Ovary (tissue), 9 donors: Measurements from ENCODE around the gene LPCAT2. TPM values are rescaled to one million over a fixed set of nuclear protein-coding genes. Genes with fewer than 3 reads are reported as not detected.

Experiments used
- DNase-seq, 5 donors: peaks; one replicate each; pipeline ENCODE4 v3.0.0-alpha.2; 2019 to 2020
- H3K27ac ChIP-seq, 2 donors: fragments of 200-600 bp; one replicate each; pipeline versions ENCODE4 v1.5.1 to v1.8.0; 2019 to 2022
- H3K27me3 ChIP-seq: fragments of 200-600 bp; one replicate; pipeline ENCODE4 v1.8.0; 2022
- H3K36me3 ChIP-seq: fragments of 200-600 bp; sonication (generic); one replicate; pipeline ENCODE4 v1.5.1; 2019
- H3K4me1 ChIP-seq: one replicate; pipeline ENCODE4 v1.8.1; 2013; ENCODE audit warnings: mild to moderate bottlenecking, moderate library complexity; ENCODE audit not compliant: insufficient read depth
- H3K4me3 ChIP-seq: fragments of 200-600 bp; sonication (generic); one replicate; pipeline ENCODE4 v1.5.1; 2017
- H3K9me3 ChIP-seq, 2 donors: fragments of 200-600 bp in 1 of 2; sonication (generic) in 1 of 2; one replicate each; pipeline versions ENCODE4 v1.5.1 to v1.8.1; 2013 to 2019; ENCODE audit warnings: mild to moderate bottlenecking in 1 of 2, moderate library complexity in 1 of 2
- EP300 ChIP-seq: sonication (generic); formaldehyde crosslinking; IDR thresholded peaks from one replicate; pipeline ENCODE4 v1.6.1; 2017; ENCODE audit warnings: antibody characterized with exemption
- POLR2A ChIP-seq: fragments of 450-650 bp; IDR thresholded peaks from one replicate; pipeline ENCODE4 v1.6.1; 2017; ENCODE audit warnings: antibody characterized with exemption, mild to moderate bottlenecking, moderate library complexity
- WGBS, 3 donors: extraction: QIAGEN DNeasy Blood & Tissue Kit in 1 of 3; methylation state at CpG; one replicate each; pipeline versions ENCODE4 v1.1.5 to v1.1.7; 2013 to 2017; 5-methylcytosine and 5-hydroxymethylcytosine counted together
- intact Hi-C, 4 donors: fragments of 100-400 bp; cut with DNase I; formaldehyde crosslinking; loops; one replicate each; pipeline versions ENCODE4 v1.11.0 to v1.15.1; 2022 to 2023
- polyA plus RNA-seq, 2 donors: library from polyadenylated mRNA; stranded (reverse); fragments of 200-250 nt in 1 of 2; fragments of 350-450 nt in 1 of 2; fragmentation: Illumina TruSeq in 1 of 2; extraction: RNeasy Lipid Tissue Mini Kit (QIAGEN cat#74804) in 1 of 2; gene quantifications; one replicate each; pipeline ENCODE4 v1.2.3, GENCODE V29; 2013 to 2014
- total RNA-seq, 7 donors: library from RNA; depleted of rRNA in 2 of 7; stranded (reverse); fragments of >200 nt in 2 of 7; fragmentation: NEBNext Ultra II Directional in 3 of 7; extraction: Animal tissue kit (Norgen Biotek cat#: 25700) in 3 of 7; gene quantifications; one replicate each; pipeline versions ENCODE4 v1.1.0 to v1.2.4, GENCODE V29; 2016 to 2023
- TF ChIP-seq, protein P1 (sequence below), 3 donors: fragments of 450-650 bp in 2 of 3; fragments of 200-600 bp in 1 of 3; IDR thresholded peaks; one replicate each; pipeline versions ENCODE4 v1.5.1 to v1.8.0; 2016 to 2022; ENCODE audit warnings: antibody characterized with exemption in 3 of 3, mild to moderate bottlenecking in 1 of 3
- donor health status: DM: no; HTN: no; CAD: no; lungs with moderate emphysema.
- donor health status: DM: no; HTN: no; CAD: no.
- donor health status: Bipolar disorder and iron deficiency.
- donor health status: DM: yes; HTN: yes; CAD: no.
- donor health status: DM: no; HTN: no; CAD: no.
- donor health status: DM: yes; HTN: yes; CAD: no.

Gene LPCAT2
- total and polyA plus RNA-seq, 9 donors = 12.2 to 39.7 (median 22.3) TPM

- Histone ChIP-seq H3K9me3 (no peaks in the 10 kb centered on the region), H3K4me3 (no peak overlapping the region), H3K4me1 (no peaks in the 10 kb centered on the region), H3K27ac (no peak overlapping the region), H3K27me3 (no peaks in the 10 kb centered on the region), H3K36me3 (no peaks in the 10 kb centered on the region)
- DNase-seq = peak; percentile 83 to 94 (median 93)
- intact Hi-C loops = loop anchor here in 3 of 4 donors (2.0 to 10.0 kb wide), 5 partner anchors 77 to 380 kb away; no protein-coding TSS in a partner anchor
- TF ChIP-seq, protein P1, sequence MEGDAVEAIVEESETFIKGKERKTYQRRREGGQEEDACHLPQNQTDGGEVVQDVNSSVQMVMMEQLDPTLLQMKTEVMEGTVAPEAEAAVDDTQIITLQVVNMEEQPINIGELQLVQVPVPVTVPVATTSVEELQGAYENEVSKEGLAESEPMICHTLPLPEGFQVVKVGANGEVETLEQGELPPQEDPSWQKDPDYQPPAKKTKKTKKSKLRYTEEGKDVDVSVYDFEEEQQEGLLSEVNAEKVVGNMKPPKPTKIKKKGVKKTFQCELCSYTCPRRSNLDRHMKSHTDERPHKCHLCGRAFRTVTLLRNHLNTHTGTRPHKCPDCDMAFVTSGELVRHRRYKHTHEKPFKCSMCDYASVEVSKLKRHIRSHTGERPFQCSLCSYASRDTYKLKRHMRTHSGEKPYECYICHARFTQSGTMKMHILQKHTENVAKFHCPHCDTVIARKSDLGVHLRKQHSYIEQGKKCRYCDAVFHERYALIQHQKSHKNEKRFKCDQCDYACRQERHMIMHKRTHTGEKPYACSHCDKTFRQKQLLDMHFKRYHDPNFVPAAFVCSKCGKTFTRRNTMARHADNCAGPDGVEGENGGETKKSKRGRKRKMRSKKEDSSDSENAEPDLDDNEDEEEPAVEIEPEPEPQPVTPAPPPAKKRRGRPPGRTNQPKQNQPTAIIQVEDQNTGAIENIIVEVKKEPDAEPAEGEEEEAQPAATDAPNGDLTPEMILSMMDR (IDR thresholded peaks at IDR 0.05) = peak; percentile 100
- TF ChIP-seq POLR2A = no peak
- 26 to 32% (median 27%) methylated on average over 19 of the region's 19 CpGs for WGBS, 3 donors
Measured at GRCh38 chr16:55465077-55465896, 43.6 kb upstream of the LPCAT2 start.

DNA sequence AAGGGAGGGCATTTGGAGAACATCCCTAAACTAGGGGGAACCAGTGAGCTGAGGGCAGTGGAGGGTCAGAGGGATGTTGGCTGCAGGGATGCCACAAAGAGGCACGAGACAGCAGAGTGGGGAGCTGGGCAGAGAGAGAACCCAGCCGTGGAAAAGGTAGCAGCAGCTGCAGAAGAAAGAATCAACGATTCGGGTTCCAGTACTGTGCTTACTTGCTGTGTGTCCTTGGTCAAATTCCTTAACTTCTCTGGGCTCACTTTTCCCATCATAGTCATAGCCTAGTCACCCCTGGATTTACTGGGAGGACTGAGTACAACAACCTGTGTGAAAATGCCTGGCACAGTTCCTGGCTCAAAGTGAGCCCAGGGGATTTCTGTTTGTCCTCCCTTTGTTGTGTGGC, 42.7 kb upstream of the LPCAT2 start:
- 86 to 90% (median 88%) methylated on average over 4 of the region's 4 CpGs for WGBS, 3 donors
- TF ChIP-seq, protein P1 (IDR thresholded peaks at IDR 0.05) = no peak
- TF ChIP-seq POLR2A (no peak), EP300 (no peak)
- Histone ChIP-seq H3K27me3 (no peaks in the 10 kb centered on the region), H3K4me1 (no peaks in the 10 kb centered on the region), H3K9me3 (no peaks in the 10 kb centered on the region), H3K4me3 (no peak overlapping the region), H3K27ac (no peak overlapping the region), H3K36me3 (no peaks in the 10 kb centered on the region)
- intact Hi-C loops = loop anchor here in 3 of 4 donors (2.0 to 10.0 kb wide), 5 partner anchors 76 to 379 kb away; no protein-coding TSS in a partner anchor
- DNase-seq = no peak

DNA sequence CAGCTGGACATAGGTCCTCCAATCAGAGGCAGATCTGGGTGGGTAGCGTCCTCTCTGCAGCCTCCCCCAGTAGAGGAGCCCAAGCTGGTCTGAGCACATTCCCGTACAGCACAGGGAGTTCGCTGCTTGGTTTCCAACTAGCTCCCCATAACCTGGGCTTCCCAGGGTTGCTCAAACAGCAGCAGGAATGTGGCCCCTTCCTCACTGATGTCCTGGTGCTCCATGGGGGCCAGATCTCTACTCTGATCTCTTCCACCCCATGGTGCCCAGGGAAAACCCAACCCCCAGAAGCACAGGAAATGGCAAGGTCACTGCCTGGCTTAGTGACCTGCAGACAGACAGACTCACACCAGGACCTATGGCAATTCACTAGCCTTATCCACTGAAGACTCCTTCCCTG, 41.0 kb upstream of the LPCAT2 start:
- Histone ChIP-seq H3K27me3 (no peaks in the 10 kb centered on the region), H3K36me3 (no peaks in the 10 kb centered on the region), H3K27ac (no peak overlapping the region), H3K9me3 (no peaks in the 10 kb centered on the region), H3K4me3 (no peak overlapping the region), H3K4me1 (no peaks in the 10 kb centered on the region)
- TF ChIP-seq POLR2A = no peak
- TF ChIP-seq, protein P1 (IDR thresholded peaks at IDR 0.05) = no peak
- no peak for TF ChIP-seq EP300
- 81 to 89% (median 86%) methylated on average over 3 of the region's 3 CpGs for WGBS, 3 donors
- no peak for DNase-seq
- intact Hi-C loops = loop anchor here in 3 of 4 donors (2.0 to 10.0 kb wide), 5 partner anchors 74 to 377 kb away; no protein-coding TSS in a partner anchor

- intact Hi-C loops = loop anchor here in 3 of 4 donors (5.0 to 10.0 kb wide), 4 partner anchors 74 to 376 kb away; no protein-coding TSS in a partner anchor
- WGBS, 3 donors = 84 to 95% (median 86%) methylated on average over 7 of the region's 7 CpGs
- no peak for TF ChIP-seq EP300
- TF ChIP-seq, protein P1 (IDR thresholded peaks at IDR 0.05) = no peak
- no peak for TF ChIP-seq POLR2A
- Histone ChIP-seq H3K4me1 (no peaks in the 10 kb centered on the region), H3K9me3 (no peaks in the 10 kb centered on the region), H3K36me3 (no peaks in the 10 kb centered on the region), H3K4me3 (no peak overlapping the region), H3K27me3 (no peaks in the 10 kb centered on the region), H3K27ac (no peak overlapping the region)
- DNase-seq = no peak
Measured at GRCh38 chr16:55468352-55468990, 40.4 kb upstream of the LPCAT2 start.
